Thyroid gland (tissue), 4 donors: ENCODE results near the gene NMBR.

Source experiments
- POLR2A ChIP-seq, 2 donors: fragments of 450-650 bp; IDR thresholded peaks; one replicate each; pipeline ENCODE4 v1.6.1; 2017; ENCODE audit warnings: antibody characterized with exemption in 2 of 2, mild to moderate bottlenecking in 2 of 2, moderate library complexity in 1 of 2
- TF ChIP-seq, protein P1 (sequence below), 6 experiments: fragments of 200-600 bp in 3 of 6; fragments of 450-650 bp in 3 of 6; sonication (generic) in 3 of 6; IDR thresholded peaks; one replicate each; pipeline ENCODE4 v1.5.1; 2016 to 2019; ENCODE audit warnings: antibody characterized with exemption in 6 of 6, mild to moderate bottlenecking in 2 of 6, inconsistent platforms in 1 of 6, moderate library complexity in 1 of 6

- TF ChIP-seq, protein P1, sequence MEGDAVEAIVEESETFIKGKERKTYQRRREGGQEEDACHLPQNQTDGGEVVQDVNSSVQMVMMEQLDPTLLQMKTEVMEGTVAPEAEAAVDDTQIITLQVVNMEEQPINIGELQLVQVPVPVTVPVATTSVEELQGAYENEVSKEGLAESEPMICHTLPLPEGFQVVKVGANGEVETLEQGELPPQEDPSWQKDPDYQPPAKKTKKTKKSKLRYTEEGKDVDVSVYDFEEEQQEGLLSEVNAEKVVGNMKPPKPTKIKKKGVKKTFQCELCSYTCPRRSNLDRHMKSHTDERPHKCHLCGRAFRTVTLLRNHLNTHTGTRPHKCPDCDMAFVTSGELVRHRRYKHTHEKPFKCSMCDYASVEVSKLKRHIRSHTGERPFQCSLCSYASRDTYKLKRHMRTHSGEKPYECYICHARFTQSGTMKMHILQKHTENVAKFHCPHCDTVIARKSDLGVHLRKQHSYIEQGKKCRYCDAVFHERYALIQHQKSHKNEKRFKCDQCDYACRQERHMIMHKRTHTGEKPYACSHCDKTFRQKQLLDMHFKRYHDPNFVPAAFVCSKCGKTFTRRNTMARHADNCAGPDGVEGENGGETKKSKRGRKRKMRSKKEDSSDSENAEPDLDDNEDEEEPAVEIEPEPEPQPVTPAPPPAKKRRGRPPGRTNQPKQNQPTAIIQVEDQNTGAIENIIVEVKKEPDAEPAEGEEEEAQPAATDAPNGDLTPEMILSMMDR (IDR thresholded peaks at IDR 0.05): no peak
- TF ChIP-seq POLR2A (IDR thresholded peaks at IDR 0.05): no peak
These were observed 14.3 kb downstream of the NMBR start, which contains the start of gene GJE1 for GRCh38 chr6:142132625-142133024.
